ENCODE measurements around the gene FOXN3. TPM values are rescaled to one million over a fixed set of nuclear protein-coding genes. Genes with fewer than 3 reads are reported as not detected.
"Not testable (repeated sequence)": the region's sequence is repeated elsewhere in the genome, so short reads cannot be mapped to it uniquely, and the experiment has no call there.

FOXN3 gene
- polyA plus RNA-seq, 1 donor from 2014 or later = 10.3 TPM

- H3K9me3 ChIP-seq (ENCODE audit: low read length) = no peaks in the 10 kb centered on the region
- no peak overlapping the region for H3K4me2 ChIP-seq (ENCODE audit: low read length)
- H3K36me3 ChIP-seq (ENCODE audit: insufficient read depth, low read length) = no peaks in the 10 kb centered on the region
- no peaks in the 10 kb centered on the region for H3K27me3 ChIP-seq (ENCODE audit: insufficient read depth, low read depth, low read length)
- H3K27ac ChIP-seq (ENCODE audit: low read length) = no peak overlapping the region
- H3K9ac ChIP-seq (ENCODE audit: low read length) = no peak overlapping the region
- no peak overlapping the region for H2AFZ ChIP-seq (ENCODE audit: low read depth, low read length)
- no peaks in the 10 kb centered on the region for H3K79me2 ChIP-seq (replicated peaks; ENCODE audit: insufficient read depth, low read length)
- no peak overlapping the region for H3K4me3 ChIP-seq (ENCODE audit: low read length)
- H3K9me2 ChIP-seq (ENCODE audit: insufficient read depth, low read length) = no peaks in the 10 kb centered on the region
- no peaks in the 10 kb centered on the region for H4K20me1 ChIP-seq (ENCODE audit: insufficient read depth)
- TF ChIP-seq REST (IDR thresholded peaks at IDR 0.05; ENCODE audit: borderline replicate concordance) = no peak
- TF ChIP-seq MXI1 (conservative IDR thresholded peaks at IDR 0.05; ENCODE audit: poor library complexity, severe bottlenecking) = no peak
- TF ChIP-seq, protein P1, sequence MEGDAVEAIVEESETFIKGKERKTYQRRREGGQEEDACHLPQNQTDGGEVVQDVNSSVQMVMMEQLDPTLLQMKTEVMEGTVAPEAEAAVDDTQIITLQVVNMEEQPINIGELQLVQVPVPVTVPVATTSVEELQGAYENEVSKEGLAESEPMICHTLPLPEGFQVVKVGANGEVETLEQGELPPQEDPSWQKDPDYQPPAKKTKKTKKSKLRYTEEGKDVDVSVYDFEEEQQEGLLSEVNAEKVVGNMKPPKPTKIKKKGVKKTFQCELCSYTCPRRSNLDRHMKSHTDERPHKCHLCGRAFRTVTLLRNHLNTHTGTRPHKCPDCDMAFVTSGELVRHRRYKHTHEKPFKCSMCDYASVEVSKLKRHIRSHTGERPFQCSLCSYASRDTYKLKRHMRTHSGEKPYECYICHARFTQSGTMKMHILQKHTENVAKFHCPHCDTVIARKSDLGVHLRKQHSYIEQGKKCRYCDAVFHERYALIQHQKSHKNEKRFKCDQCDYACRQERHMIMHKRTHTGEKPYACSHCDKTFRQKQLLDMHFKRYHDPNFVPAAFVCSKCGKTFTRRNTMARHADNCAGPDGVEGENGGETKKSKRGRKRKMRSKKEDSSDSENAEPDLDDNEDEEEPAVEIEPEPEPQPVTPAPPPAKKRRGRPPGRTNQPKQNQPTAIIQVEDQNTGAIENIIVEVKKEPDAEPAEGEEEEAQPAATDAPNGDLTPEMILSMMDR (IDR thresholded peaks at IDR 0.05; ENCODE audit: poor library complexity, severe bottlenecking) = no peak
- TF ChIP-seq SMC3 (conservative IDR thresholded peaks at IDR 0.05; ENCODE audit: poor library complexity) = no peak
- no peak for TF ChIP-seq EZH2 (IDR thresholded peaks at IDR 0.05; ENCODE audit: borderline replicate concordance, insufficient read depth, low read length, poor library complexity, severe bottlenecking)
- no peak for TF ChIP-seq POLR2AphosphoS5 (IDR thresholded peaks at IDR 0.05)
- TF ChIP-seq EP300 (conservative IDR thresholded peaks at IDR 0.05; ENCODE audit: poor library complexity, severe bottlenecking) = no peak
- no peak for TF ChIP-seq RAD21 (conservative IDR thresholded peaks at IDR 0.05)
- no peak for TF ChIP-seq TAF1 (IDR thresholded peaks at IDR 0.05; ENCODE audit: low read depth)
- H3F3A ChIP-seq (ENCODE audit: insufficient read depth, low read length, poor library complexity, severe bottlenecking) = no peaks in the 10 kb centered on the region
These were observed 304.3 kb downstream of the FOXN3 start for GRCh38 chr14:89112720-89113119.

GRCh38 chr14:89111766-89112543 is 305.1 kb downstream of the FOXN3 start:
- not testable (repeated sequence) for H3K4me3 ChIP-seq (ENCODE audit: low read length); H3K9me3 ChIP-seq (ENCODE audit: low read length); H3F3A ChIP-seq (ENCODE audit: insufficient read depth, low read length, poor library complexity, severe bottlenecking); H3K9ac ChIP-seq (ENCODE audit: low read length); H3K9me2 ChIP-seq (ENCODE audit: insufficient read depth, low read length); H3K27ac ChIP-seq (ENCODE audit: low read length); H4K20me1 ChIP-seq (ENCODE audit: insufficient read depth); H2AFZ ChIP-seq (ENCODE audit: low read depth, low read length); H3K4me2 ChIP-seq (ENCODE audit: low read length); H3K79me2 ChIP-seq (replicated peaks; ENCODE audit: insufficient read depth, low read length); H3K36me3 ChIP-seq (ENCODE audit: insufficient read depth, low read length); H3K27me3 ChIP-seq (ENCODE audit: insufficient read depth, low read depth, low read length)

- H3K36me3 ChIP-seq (ENCODE audit: insufficient read depth, low read length); H3K4me3 ChIP-seq (ENCODE audit: low read length); H3K9me2 ChIP-seq (ENCODE audit: insufficient read depth, low read length); H3K27ac ChIP-seq (ENCODE audit: low read length); H3K27me3 ChIP-seq (ENCODE audit: insufficient read depth, low read depth, low read length); H3K9me3 ChIP-seq (ENCODE audit: low read length); H2AFZ ChIP-seq (ENCODE audit: low read depth, low read length); H4K20me1 ChIP-seq (ENCODE audit: insufficient read depth); H3K4me2 ChIP-seq (ENCODE audit: low read length); H3F3A ChIP-seq (ENCODE audit: insufficient read depth, low read length, poor library complexity, severe bottlenecking); H3K9ac ChIP-seq (ENCODE audit: low read length); H3K79me2 ChIP-seq (replicated peaks; ENCODE audit: insufficient read depth, low read length): not testable (repeated sequence)
These were observed 305.8 kb downstream of the FOXN3 start for GRCh38 chr14:89111232-89111631.

Data from neural cell (in vitro differentiated cells).